CMK (cell line): ENCODE measurements around the gene ITGA11.
"Not testable (repeated sequence)": the region's sequence is repeated elsewhere in the genome, so short reads cannot be mapped to it uniquely, and the experiment has no call there.

Source experiments
- DNase-seq: peaks from one replicate; pipeline ENCODE4 v3.0.0-alpha.2; 2010; ENCODE audit warnings: low read depth

Gene ITGA11

GRCh38 chr15:68411343-68411675 is 20.7 kb downstream of the ITGA11 start:
- no peak for DNase-seq

GRCh38 chr15:68410466-68411342 is 21.3 kb downstream of the ITGA11 start:
- DNase-seq, result no peak

GRCh38 chr15:68409736-68410370 is 22.1 kb downstream of the ITGA11 start:
- DNase-seq, result no peak

GRCh38 chr15:68408971-68409370 is 23.0 kb downstream of the ITGA11 start:
- no peak for DNase-seq

GRCh38 chr15:68407886-68408881 is 23.8 kb downstream of the ITGA11 start:
- DNase-seq, result no peak

GRCh38 chr15:68407141-68407885 is 24.6 kb downstream of the ITGA11 start:
- DNase-seq, result no peak

- no peak for DNase-seq
Observed at GRCh38 chr15:68405378-68406250, 26.3 kb downstream of the ITGA11 start.

- no peak for DNase-seq
Observed at GRCh38 chr15:68404056-68404798, 27.7 kb downstream of the ITGA11 start.

- no peak for DNase-seq
Observed at GRCh38 chr15:68403161-68403941, 28.6 kb downstream of the ITGA11 start.

- DNase-seq, result no peak
Observed at GRCh38 chr15:68402432-68403160, 29.4 kb downstream of the ITGA11 start.

- DNase-seq, result no peak
Observed at GRCh38 chr15:68401496-68402431, 30.2 kb downstream of the ITGA11 start.

GRCh38 chr15:68400066-68400456 is 31.9 kb downstream of the ITGA11 start:
- DNase-seq, result no peak

- DNase-seq, result no peak
Observed at GRCh38 chr15:68399096-68400065, 32.6 kb downstream of the ITGA11 start.

- DNase-seq, result not testable (repeated sequence)
Observed at GRCh38 chr15:68397999-68398398, 34.0 kb downstream of the ITGA11 start.

GRCh38 chr15:68396068-68396467 is 35.9 kb downstream of the ITGA11 start:
- no peak for DNase-seq

- DNase-seq, result no peak
Observed at GRCh38 chr15:68391121-68391520, 40.8 kb downstream of the ITGA11 start.
